Heart left ventricle (tissue), 16 donors: ENCODE results near the gene ADARB1. TPM values are rescaled to one million over a fixed set of nuclear protein-coding genes. Genes with fewer than 3 reads are reported as not detected.

Source experiments
- ATAC-seq, 4 donors: fragments of 200-7000 bp; cut with Tn5 transposase; one replicate each; pipeline ENCODE4 v1.9.1; 2020 to 2022; ENCODE audit warnings: moderate library complexity in 4 of 4, mild to moderate bottlenecking in 3 of 4, moderate number of reproducible peaks in 1 of 4
- DNase-seq, 5 donors: peaks; one replicate each; pipeline ENCODE4 v3.0.0-alpha.2; 2020
- H3K27ac ChIP-seq, 12 donors: fragments of 200-600 bp; sonication (generic) in 4 of 12; one replicate each; pipeline versions ENCODE4 v1.5.0 to v1.8.0; 2016 to 2022; ENCODE audit warnings: mild to moderate bottlenecking in 2 of 12
- H3K27me3 ChIP-seq, 9 donors: fragments of 200-600 bp; sonication (generic) in 2 of 9; one replicate each; pipeline versions ENCODE4 v1.5.1 to v1.8.0; 2016 to 2022; ENCODE audit warnings: mild to moderate bottlenecking in 3 of 9
- H3K36me3 ChIP-seq, 9 donors: fragments of 200-600 bp; sonication (generic) in 2 of 9; one replicate each; pipeline versions ENCODE4 v1.5.0 to v1.8.0; 2018 to 2022; ENCODE audit warnings: mild to moderate bottlenecking in 2 of 9
- H3K4me1 ChIP-seq, 12 donors: fragments of 200-600 bp; sonication (generic) in 4 of 12; one replicate each; pipeline versions ENCODE4 v1.5.0 to v1.8.0; 2016 to 2022; ENCODE audit warnings: mild to moderate bottlenecking in 3 of 12
- H3K4me3 ChIP-seq, 12 donors: fragments of 200-600 bp; sonication (generic) in 4 of 12; one replicate each; pipeline versions ENCODE4 v1.5.0 to v1.8.0; 2017 to 2022; ENCODE audit warnings: mild to moderate bottlenecking in 9 of 12, moderate library complexity in 4 of 12
- H3K9me3 ChIP-seq, 12 donors: fragments of 200-600 bp; sonication (generic) in 4 of 12; one replicate each; pipeline versions ENCODE4 v1.5.0 to v1.8.0; 2016 to 2022; ENCODE audit warnings: mild to moderate bottlenecking in 1 of 12
- POLR2A ChIP-seq, 2 donors: fragments of 450-650 bp; IDR thresholded peaks; one replicate each; pipeline ENCODE4 v1.6.1; 2017; ENCODE audit warnings: antibody characterized with exemption in 2 of 2, mild to moderate bottlenecking in 2 of 2, moderate library complexity in 2 of 2
- WGBS, 4 donors: extraction: QIAGEN DNeasy Blood & Tissue Kit in 2 of 4; methylation state at CpG; one replicate each; pipeline versions ENCODE4 v1.1.5 to v1.1.7; 2013 to 2018; 5-methylcytosine and 5-hydroxymethylcytosine counted together
- intact Hi-C, 10 donors: fragments of 100-400 bp; cut with DNase I; formaldehyde crosslinking; loops; one replicate each; pipeline versions ENCODE4 v1.11.1 to v1.14.2; 2022
- polyA plus RNA-seq, 2 donors: library from polyadenylated mRNA; stranded (reverse); fragments of 200-250 nt; gene quantifications; one replicate each; pipeline ENCODE4 v1.2.3, GENCODE V29; 2013
- total RNA-seq, 9 donors: library from RNA; depleted of rRNA in 2 of 9; stranded (reverse); fragments of >200 nt in 2 of 9; fragmentation: NEBNext Ultra II Directional in 3 of 9; extraction: Animal tissue kit (Norgen Biotek cat#: 25700) in 3 of 9; gene quantifications; one replicate each; pipeline versions ENCODE4 v1.1.0 to v1.2.4, GENCODE V29; 2016 to 2023
- TF ChIP-seq, protein P1 (sequence below), 12 donors: fragments of 200-600 bp; sonication (generic) in 4 of 12; IDR thresholded peaks; one replicate each; pipeline versions ENCODE4 v1.5.0 to v1.8.0; 2018 to 2022; ENCODE audit warnings: antibody characterized with exemption in 12 of 12, mild to moderate bottlenecking in 5 of 12
- donor health status: ischemic (EF 13 %, LVEDD 7.1; RV severe dilation, severe dysfunction).
- donor health status: healthy with polysubstance abuse.
- donor health status: DM: no; HTN: yes; CAD: no.
- donor health status: DM: no; HTN: no; CAD: no.
- donor health status: ischemic (EF 25% LVEDD 6.9; RV normal size, moderate dysfunction).
- donor health status: ischemic (EF 25% LVEDD 5.7; RV mildly dilated, moderate dysfunction).
- donor health status: healthy.
- donor health status: DM: yes; HTN: yes; CAD: no.
- donor health status: ischemic (EF 35%, LVEDD 5.7; RV mildly dilated, moderate dysfunction).
- donor health status: nonischemic (EF 11% LVEDD 7.7; RV severe dilation, severe dysfunction).
- donor health status: DM: yes; HTN: yes; CAD: no.
- donor health status: PGD.
- donor health status: ischemic (EF 29% LVEDD 5.4; RV normal size, mild dysfunction).
- donor health status: nonischemic (EF 23%, LVEDD 6.1; RV moderate dilation, normal function).

Gene ADARB1
- total and polyA plus RNA-seq, 11 donors, result 6.9 to 16.3 (median 12.0) TPM

- ATAC-seq, result peak in 1 of 4 donors; percentile 45
- intact Hi-C loops, result loop anchor here in 1 of 10 donors (10.0 kb wide), 1 partner anchor 65 kb away; no protein-coding TSS in a partner anchor
- 73 to 92% (median 90%) methylated on average over 8 of the region's 8 CpGs for WGBS, 4 donors
- no peak overlapping the region for H3K4me3 ChIP-seq
- H3K27ac ChIP-seq, result no peak overlapping the region
- H3K4me1 ChIP-seq, result peaks cover 0 to 12% (median 0%) of the 10 kb centered on the region in 12 donors
- TF ChIP-seq POLR2A (IDR thresholded peaks at IDR 0.05), result no peak
- H3K9me3 ChIP-seq, result peaks cover 0 to 8% (median 0%) of the 10 kb centered on the region in 12 donors
- no peak for DNase-seq
- peaks cover 0 to 81% (median 50%) of the 10 kb centered on the region in 9 donors for H3K36me3 ChIP-seq
- H3K27me3 ChIP-seq, result no peaks in the 10 kb centered on the region
These were observed 135.4 kb downstream of the ADARB1 start for GRCh38 chr21:45209685-45210284.

DNA sequence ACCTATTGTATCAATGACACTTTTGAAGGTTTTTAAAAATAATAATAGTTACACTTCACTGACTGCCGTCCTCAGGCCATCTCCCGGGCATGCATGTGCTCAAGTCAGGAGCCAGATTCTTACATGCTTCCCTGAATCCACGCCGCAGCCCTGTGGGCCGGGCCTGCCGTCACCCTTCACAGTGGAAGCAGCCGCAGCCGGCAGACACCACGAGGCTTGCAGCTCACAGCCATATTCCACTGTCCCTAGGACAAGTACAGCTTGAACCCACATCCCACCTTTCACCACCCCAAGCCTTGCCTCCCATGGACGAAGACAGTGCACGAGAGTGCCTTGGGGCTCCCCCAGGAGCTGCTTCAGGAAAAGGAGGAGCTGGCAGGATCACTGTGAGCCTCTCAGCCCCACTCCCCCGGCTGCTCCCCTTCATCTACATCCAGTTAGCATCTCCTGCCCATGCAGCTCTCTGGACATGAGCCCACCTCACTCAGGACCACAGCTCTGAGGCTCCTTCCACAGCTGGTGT lies 136.1 kb downstream of the ADARB1 start:
- no peak for DNase-seq
- Histone ChIP-seq H3K9me3 (peaks cover 0 to 9% (median 0%) of the 10 kb centered on the region in 12 donors), H3K27ac (no peak overlapping the region), H3K4me3 (no peak overlapping the region), H3K27me3 (no peaks in the 10 kb centered on the region), H3K36me3 (peaks cover 0 to 74% (median 45%) of the 10 kb centered on the region in 9 donors), H3K4me1 (peaks cover 0 to 12% (median 0%) of the 10 kb centered on the region in 12 donors)
- TF ChIP-seq, protein P1, sequence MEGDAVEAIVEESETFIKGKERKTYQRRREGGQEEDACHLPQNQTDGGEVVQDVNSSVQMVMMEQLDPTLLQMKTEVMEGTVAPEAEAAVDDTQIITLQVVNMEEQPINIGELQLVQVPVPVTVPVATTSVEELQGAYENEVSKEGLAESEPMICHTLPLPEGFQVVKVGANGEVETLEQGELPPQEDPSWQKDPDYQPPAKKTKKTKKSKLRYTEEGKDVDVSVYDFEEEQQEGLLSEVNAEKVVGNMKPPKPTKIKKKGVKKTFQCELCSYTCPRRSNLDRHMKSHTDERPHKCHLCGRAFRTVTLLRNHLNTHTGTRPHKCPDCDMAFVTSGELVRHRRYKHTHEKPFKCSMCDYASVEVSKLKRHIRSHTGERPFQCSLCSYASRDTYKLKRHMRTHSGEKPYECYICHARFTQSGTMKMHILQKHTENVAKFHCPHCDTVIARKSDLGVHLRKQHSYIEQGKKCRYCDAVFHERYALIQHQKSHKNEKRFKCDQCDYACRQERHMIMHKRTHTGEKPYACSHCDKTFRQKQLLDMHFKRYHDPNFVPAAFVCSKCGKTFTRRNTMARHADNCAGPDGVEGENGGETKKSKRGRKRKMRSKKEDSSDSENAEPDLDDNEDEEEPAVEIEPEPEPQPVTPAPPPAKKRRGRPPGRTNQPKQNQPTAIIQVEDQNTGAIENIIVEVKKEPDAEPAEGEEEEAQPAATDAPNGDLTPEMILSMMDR (IDR thresholded peaks at IDR 0.05), result no peak
- TF ChIP-seq POLR2A (IDR thresholded peaks at IDR 0.05), result no peak
- no peak for ATAC-seq
- intact Hi-C loops, result no loop called here
- 93 to 94% (median 93%) methylated on average over 11 to 12 of the region's 12 CpGs for WGBS, 4 donors

DNA sequence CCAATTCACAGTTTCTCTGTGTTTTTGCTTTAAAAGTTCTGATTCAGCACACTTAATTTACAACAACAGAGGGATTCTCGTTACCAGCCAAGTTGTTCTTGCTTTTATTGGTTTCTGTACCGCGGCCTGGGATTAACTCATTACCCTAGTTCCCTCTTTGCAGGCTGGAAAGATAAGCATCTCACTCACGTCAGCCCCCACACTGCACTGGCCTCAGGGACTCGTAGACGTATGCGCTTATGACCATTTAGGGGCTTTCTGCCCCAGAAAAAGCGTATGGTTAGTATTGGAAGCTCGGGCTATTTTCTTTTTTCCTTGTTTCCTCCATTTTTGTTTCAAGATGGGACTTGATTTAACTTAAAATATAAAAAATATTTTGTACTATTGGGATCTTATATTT lies 137.3 kb downstream of the ADARB1 start:
- Histone ChIP-seq H3K36me3 (peaks cover 0 to 65% (median 38%) of the 10 kb centered on the region in 9 donors), H3K27me3 (no peaks in the 10 kb centered on the region), H3K27ac (no peak overlapping the region), H3K4me3 (no peak overlapping the region), H3K4me1 (peaks cover 0 to 12% (median 0%) of the 10 kb centered on the region in 12 donors), H3K9me3 (peaks cover 0 to 19% (median 3%) of the 10 kb centered on the region in 12 donors)
- no peak for DNase-seq
- TF ChIP-seq, protein P1 (IDR thresholded peaks at IDR 0.05), result no peak
- TF ChIP-seq POLR2A (IDR thresholded peaks at IDR 0.05), result no peak
- intact Hi-C loops, result no loop called here
- 82 to 93% (median 91%) methylated on average over 9 of the region's 9 CpGs for WGBS, 4 donors
- ATAC-seq, result no peak

DNA sequence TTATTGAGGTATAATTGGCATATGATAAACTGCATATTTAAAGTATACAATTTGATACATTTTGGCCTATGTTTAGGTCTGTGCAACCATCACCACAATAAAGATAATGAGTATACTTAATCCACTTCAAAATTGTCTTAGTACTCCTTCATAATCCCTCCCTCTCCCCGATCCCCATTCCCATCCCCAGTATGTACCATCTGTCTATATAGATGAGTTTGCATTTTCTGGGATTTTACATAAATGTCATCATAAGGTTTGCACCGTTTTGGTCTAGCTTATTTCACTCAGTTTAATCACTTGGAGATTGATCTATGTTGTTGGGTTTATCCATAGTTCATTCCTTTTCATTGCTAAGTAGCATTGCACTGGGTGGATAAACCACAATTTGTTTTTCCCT lies 139.0 kb downstream of the ADARB1 start:
- WGBS, 4 donors, result 74 to 97% (median 96%) methylated on average over 2 of the region's 2 CpGs
- no peak for DNase-seq
- Histone ChIP-seq H3K4me1 (peaks cover 0 to 8% (median 0%) of the 10 kb centered on the region in 12 donors), H3K27me3 (no peaks in the 10 kb centered on the region), H3K27ac (no peak overlapping the region), H3K36me3 (peaks cover 0 to 57% (median 22%) of the 10 kb centered on the region in 9 donors), H3K9me3 (peaks cover 0 to 30% (median 11%) of the 10 kb centered on the region in 12 donors), H3K4me3 (no peak overlapping the region)
- no peak for TF ChIP-seq POLR2A (IDR thresholded peaks at IDR 0.05)
- no peak for ATAC-seq
- intact Hi-C loops, result no loop called here

DNA sequence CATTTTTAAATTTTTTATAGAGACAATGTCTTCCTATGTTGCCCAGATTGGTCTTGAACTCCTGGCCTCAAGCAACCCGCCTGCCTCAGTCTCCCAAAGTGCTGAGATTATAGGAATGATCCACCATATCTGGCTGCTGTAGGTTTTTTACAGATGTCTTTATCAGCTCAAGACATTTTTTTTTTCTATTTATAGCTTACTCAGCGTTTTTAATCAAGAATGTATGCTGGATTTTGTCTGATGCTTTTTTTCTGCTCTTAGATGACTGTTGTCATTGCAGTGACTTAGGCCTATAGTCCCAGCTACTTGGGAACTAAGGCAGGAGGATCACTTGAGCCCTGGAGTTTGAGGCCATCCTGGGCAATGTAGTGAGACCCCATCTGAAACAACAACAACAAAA lies 140.8 kb downstream of the ADARB1 start:
- DNase-seq (no peak), ATAC-seq (no peak)
- intact Hi-C loops, result no loop called here
- TF ChIP-seq, protein P1 (IDR thresholded peaks at IDR 0.05), result no peak
- TF ChIP-seq POLR2A (IDR thresholded peaks at IDR 0.05), result no peak
- Histone ChIP-seq H3K9me3 (peaks cover 0 to 30% (median 11%) of the 10 kb centered on the region in 12 donors), H3K4me3 (no peak overlapping the region), H3K27me3 (no peaks in the 10 kb centered on the region), H3K36me3 (peaks cover 0 to 49% (median 17%) of the 10 kb centered on the region in 9 donors), H3K4me1 (peaks cover 0 to 6% (median 0%) of the 10 kb centered on the region in 12 donors), H3K27ac (no peak overlapping the region)
- 55 to 73% (median 67%) methylated on average over 2 of the region's 2 CpGs for WGBS, 4 donors
